ENCODE measurements around the gene THAP2. TPM values are rescaled to one million over a fixed set of nuclear protein-coding genes. Genes with fewer than 3 reads are reported as not detected.

The THAP2 gene
- total RNA-seq = 13.0 TPM

GRCh38 chr12:71663561-71664410, at the start of gene THAP2, which contains the start of gene ZFC3H1:
THAP2 (plus strand) TSS chr12:71664301; CDS start chr12:71664510, 209 bp downstream.
ZFC3H1 (minus strand) TSS chr12:71663848; CDS start chr12:71663610, 238 bp downstream.
- H3K4me1 ChIP-seq (ENCODE audit: insufficient read depth, low read length) = peaks cover 26% of the 10 kb centered on the region
- H3K9me3 ChIP-seq (ENCODE audit: low read depth, low read length) = no peaks in the 10 kb centered on the region
- H3K4me3 ChIP-seq (ENCODE audit: low read length) = peak within 1 kb of the TSS; percentile 77
- H3K27me3 ChIP-seq (ENCODE audit: insufficient read depth, low read length) = no peaks in the 10 kb centered on the region

- Histone ChIP-seq H3K4me3 (ENCODE audit: low read length) (no peak overlapping the region), H3K27me3 (ENCODE audit: insufficient read depth, low read length) (no peaks in the 10 kb centered on the region), H3K9me3 (ENCODE audit: low read depth, low read length) (no peaks in the 10 kb centered on the region), H3K4me1 (ENCODE audit: insufficient read depth, low read length) (peaks cover 6% of the 10 kb centered on the region)
Measured at GRCh38 chr12:71621938-71622337, 42.2 kb upstream of the THAP2 start.

- Histone ChIP-seq H3K4me1 (ENCODE audit: insufficient read depth, low read length) (peaks cover 6% of the 10 kb centered on the region), H3K9me3 (ENCODE audit: low read depth, low read length) (no peaks in the 10 kb centered on the region), H3K27me3 (ENCODE audit: insufficient read depth, low read length) (no peaks in the 10 kb centered on the region), H3K4me3 (ENCODE audit: low read length) (no peak overlapping the region)
Measured at GRCh38 chr12:71625476-71625875, 38.6 kb upstream of the THAP2 start.

- no peak overlapping the region for H3K4me3 ChIP-seq (ENCODE audit: low read length)
- peaks cover 6% of the 10 kb centered on the region for H3K4me1 ChIP-seq (ENCODE audit: insufficient read depth, low read length)
- no peaks in the 10 kb centered on the region for H3K27me3 ChIP-seq (ENCODE audit: insufficient read depth, low read length)
- H3K9me3 ChIP-seq (ENCODE audit: low read depth, low read length) = no peaks in the 10 kb centered on the region
Measured at GRCh38 chr12:71626098-71626497, 38.0 kb upstream of the THAP2 start.

- no peaks in the 10 kb centered on the region for H3K27me3 ChIP-seq (ENCODE audit: insufficient read depth, low read length)
Measured at GRCh38 chr12:71626768-71627167, 37.3 kb upstream of the THAP2 start.

GRCh38 chr12:71627438-71628002, 36.6 kb upstream of the THAP2 start:
- H3K4me3 ChIP-seq (ENCODE audit: low read length) = no peak overlapping the region
- H3K4me1 ChIP-seq (ENCODE audit: insufficient read depth, low read length) = peaks cover 6% of the 10 kb centered on the region
- H3K27me3 ChIP-seq (ENCODE audit: insufficient read depth, low read length) = no peaks in the 10 kb centered on the region
- no peaks in the 10 kb centered on the region for H3K9me3 ChIP-seq (ENCODE audit: low read depth, low read length)

More at GRCh38 chr12:71626768-71627167, 37.3 kb upstream of the THAP2 start:
- Histone ChIP-seq H3K4me3 (ENCODE audit: low read length) (no peak overlapping the region), H3K9me3 (ENCODE audit: low read depth, low read length) (no peaks in the 10 kb centered on the region), H3K4me1 (ENCODE audit: insufficient read depth, low read length) (peaks cover 6% of the 10 kb centered on the region)

GRCh38 chr12:71636704-71637115, 27.4 kb upstream of the THAP2 start:
- Histone ChIP-seq H3K27me3 (ENCODE audit: insufficient read depth, low read length) (no peaks in the 10 kb centered on the region), H3K4me3 (ENCODE audit: low read length) (no peak overlapping the region), H3K9me3 (ENCODE audit: low read depth, low read length) (no peaks in the 10 kb centered on the region), H3K4me1 (ENCODE audit: insufficient read depth, low read length) (no peaks in the 10 kb centered on the region)

- Histone ChIP-seq H3K27me3 (ENCODE audit: insufficient read depth, low read length) (no peaks in the 10 kb centered on the region), H3K4me3 (ENCODE audit: low read length) (no peak overlapping the region), H3K9me3 (ENCODE audit: low read depth, low read length) (no peaks in the 10 kb centered on the region), H3K4me1 (ENCODE audit: insufficient read depth, low read length) (no peaks in the 10 kb centered on the region)
Measured at GRCh38 chr12:71638499-71638898, 25.6 kb upstream of the THAP2 start.

- Histone ChIP-seq H3K27me3 (ENCODE audit: insufficient read depth, low read length) (no peaks in the 10 kb centered on the region), H3K4me3 (ENCODE audit: low read length) (no peak overlapping the region), H3K9me3 (ENCODE audit: low read depth, low read length) (no peaks in the 10 kb centered on the region), H3K4me1 (ENCODE audit: insufficient read depth, low read length) (no peaks in the 10 kb centered on the region)
Measured at GRCh38 chr12:71639341-71639760, 24.8 kb upstream of the THAP2 start.

- Histone ChIP-seq H3K4me1 (ENCODE audit: insufficient read depth, low read length) (peaks cover 5% of the 10 kb centered on the region), H3K4me3 (ENCODE audit: low read length) (no peak overlapping the region), H3K27me3 (ENCODE audit: insufficient read depth, low read length) (no peaks in the 10 kb centered on the region), H3K9me3 (ENCODE audit: low read depth, low read length) (no peaks in the 10 kb centered on the region)
Measured at GRCh38 chr12:71640316-71640715, 23.8 kb upstream of the THAP2 start.

- Histone ChIP-seq H3K27me3 (ENCODE audit: insufficient read depth, low read length) (no peaks in the 10 kb centered on the region), H3K4me3 (ENCODE audit: low read length) (no peak overlapping the region), H3K9me3 (ENCODE audit: low read depth, low read length) (no peaks in the 10 kb centered on the region)
Measured at GRCh38 chr12:71641390-71641789, 22.7 kb upstream of the THAP2 start.

GRCh38 chr12:71642264-71642663, 21.8 kb upstream of the THAP2 start:
- H3K27me3 ChIP-seq (ENCODE audit: insufficient read depth, low read length) = no peaks in the 10 kb centered on the region
- H3K4me3 ChIP-seq (ENCODE audit: low read length) = no peak overlapping the region
- H3K4me1 ChIP-seq (ENCODE audit: insufficient read depth, low read length) = peaks cover 12% of the 10 kb centered on the region
- H3K9me3 ChIP-seq (ENCODE audit: low read depth, low read length) = no peaks in the 10 kb centered on the region

More at GRCh38 chr12:71641390-71641789, 22.7 kb upstream of the THAP2 start:
- peaks cover 10% of the 10 kb centered on the region for H3K4me1 ChIP-seq (ENCODE audit: insufficient read depth, low read length)

GRCh38 chr12:71645268-71645667, 18.8 kb upstream of the THAP2 start:
- no peaks in the 10 kb centered on the region for H3K9me3 ChIP-seq (ENCODE audit: low read depth, low read length)
- H3K27me3 ChIP-seq (ENCODE audit: insufficient read depth, low read length) = no peaks in the 10 kb centered on the region
- peaks cover 12% of the 10 kb centered on the region for H3K4me1 ChIP-seq (ENCODE audit: insufficient read depth, low read length)
- no peak overlapping the region for H3K4me3 ChIP-seq (ENCODE audit: low read length)

- Histone ChIP-seq H3K9me3 (ENCODE audit: low read depth, low read length) (no peaks in the 10 kb centered on the region), H3K27me3 (ENCODE audit: insufficient read depth, low read length) (no peaks in the 10 kb centered on the region), H3K4me3 (ENCODE audit: low read length) (no peak overlapping the region), H3K4me1 (ENCODE audit: insufficient read depth, low read length) (peaks cover 16% of the 10 kb centered on the region)
Measured at GRCh38 chr12:71646512-71646911, 17.6 kb upstream of the THAP2 start.

- Histone ChIP-seq H3K4me3 (ENCODE audit: low read length) (no peak overlapping the region), H3K27me3 (ENCODE audit: insufficient read depth, low read length) (no peaks in the 10 kb centered on the region), H3K9me3 (ENCODE audit: low read depth, low read length) (no peaks in the 10 kb centered on the region), H3K4me1 (ENCODE audit: insufficient read depth, low read length) (peaks cover 16% of the 10 kb centered on the region)
Measured at GRCh38 chr12:71648537-71648936, 15.6 kb upstream of the THAP2 start.
